Gastrocnemius medialis (tissue), 4 donors: Measurements from ENCODE around the gene PTPRM.

Experiments
- CTCF ChIP-seq, 5 experiments: fragments of 450-650 bp in 3 of 5; fragments of 200-600 bp in 2 of 5; sonication (generic) in 2 of 5; IDR thresholded peaks in 4 of 5; conservative IDR thresholded peaks in 1 of 5; 1 replicate in 4 of 5; 2 replicates in 1 of 5; pipeline ENCODE4 v1.5.1; 2016 to 2019; ENCODE audit warnings: antibody characterized with exemption in 5 of 5, mild to moderate bottlenecking in 3 of 5, moderate library complexity in 3 of 5
- POLR2A ChIP-seq, 2 donors: fragments of 450-650 bp; IDR thresholded peaks; one replicate each; pipeline ENCODE4 v1.6.1; 2017; ENCODE audit warnings: antibody characterized with exemption in 2 of 2, mild to moderate bottlenecking in 2 of 2, moderate library complexity in 2 of 2

- TF ChIP-seq CTCF (IDR thresholded peaks at IDR 0.05 in 4 of 5, conservative IDR thresholded peaks at IDR 0.05 in 1 of 5) (no peak), POLR2A (IDR thresholded peaks at IDR 0.05) (no peak)
Observed at GRCh38 chr18:7548221-7548620, 18.9 kb upstream of the PTPRM start.
